Activated T-cell treated with anti-CD3 and anti-CD28 coated beads for 1 hour (primary cell): ENCODE results near the gene DENND2C.
A peak's percentile ranks its signal among the peaks of the same experiment; 100 is the strongest.
"Not testable (repeated sequence)": the region's sequence is repeated elsewhere in the genome, so short reads cannot be mapped to it uniquely, and the experiment has no call there.

Experiments
- DNase-seq: peaks from one replicate; pipeline ENCODE4 v3.0.0-alpha.2; 2020; ENCODE audit warnings: low read depth

Gene DENND2C

GRCh38 chr1:114607223-114607622 lies 62.6 kb downstream of the DENND2C start:
- no peak for DNase-seq

- DNase-seq: no peak
Measured at GRCh38 chr1:114597949-114598348, 71.9 kb downstream of the DENND2C start.

GRCh38 chr1:114595602-114596001 lies 74.2 kb downstream of the DENND2C start:
- no peak for DNase-seq

GRCh38 chr1:114594046-114594445 lies 75.8 kb downstream of the DENND2C start:
- DNase-seq: no peak

- no peak for DNase-seq
Measured at GRCh38 chr1:114589122-114589521, 80.7 kb downstream of the DENND2C start.

GRCh38 chr1:114588196-114588689 lies 81.6 kb downstream of the DENND2C start:
- no peak for DNase-seq

GRCh38 chr1:114587203-114587991 lies 82.5 kb downstream of the DENND2C start:
- no peak for DNase-seq

GRCh38 chr1:114586513-114587047 lies 83.3 kb downstream of the DENND2C start:
- no peak for DNase-seq

- DNase-seq: no peak
Measured at GRCh38 chr1:114585231-114585630, 84.6 kb downstream of the DENND2C start.

GRCh38 chr1:114581335-114582287 lies 88.2 kb downstream of the DENND2C start, which contains the start of gene BCAS2:
TSS of gene BCAS2 (minus strand) at chr1:114581615. CDS start at chr1:114581591, 24 bp downstream.
- peak; percentile 86 for DNase-seq

- no peak for DNase-seq
Measured at GRCh38 chr1:114574365-114574764, 95.5 kb downstream of the DENND2C start.

- DNase-seq: no peak
Measured at GRCh38 chr1:114564141-114564540, 105.7 kb downstream of the DENND2C start.

- not testable (repeated sequence) for DNase-seq
Measured at GRCh38 chr1:114562978-114563510, 106.8 kb downstream of the DENND2C start.

GRCh38 chr1:114561333-114561732 lies 108.5 kb downstream of the DENND2C start:
- no peak for DNase-seq

GRCh38 chr1:114559356-114559755 lies 110.5 kb downstream of the DENND2C start:
- DNase-seq: no peak

- no peak for DNase-seq
Measured at GRCh38 chr1:114558544-114558943, 111.3 kb downstream of the DENND2C start.

- no peak for DNase-seq
Measured at GRCh38 chr1:114554577-114554976, 115.3 kb downstream of the DENND2C start.

GRCh38 chr1:114552106-114552639 lies 117.7 kb downstream of the DENND2C start:
- DNase-seq: no peak

- DNase-seq: no peak
Measured at GRCh38 chr1:114551400-114551799, 118.4 kb downstream of the DENND2C start.

GRCh38 chr1:114550336-114550735 lies 119.5 kb downstream of the DENND2C start:
- no peak for DNase-seq

- no peak for DNase-seq
Measured at GRCh38 chr1:114549137-114549536, 120.7 kb downstream of the DENND2C start.

- DNase-seq: no peak
Measured at GRCh38 chr1:114547076-114547475, 122.8 kb downstream of the DENND2C start.
